ENCODE data around the gene PRR33.

The PRR33 gene

DNA sequence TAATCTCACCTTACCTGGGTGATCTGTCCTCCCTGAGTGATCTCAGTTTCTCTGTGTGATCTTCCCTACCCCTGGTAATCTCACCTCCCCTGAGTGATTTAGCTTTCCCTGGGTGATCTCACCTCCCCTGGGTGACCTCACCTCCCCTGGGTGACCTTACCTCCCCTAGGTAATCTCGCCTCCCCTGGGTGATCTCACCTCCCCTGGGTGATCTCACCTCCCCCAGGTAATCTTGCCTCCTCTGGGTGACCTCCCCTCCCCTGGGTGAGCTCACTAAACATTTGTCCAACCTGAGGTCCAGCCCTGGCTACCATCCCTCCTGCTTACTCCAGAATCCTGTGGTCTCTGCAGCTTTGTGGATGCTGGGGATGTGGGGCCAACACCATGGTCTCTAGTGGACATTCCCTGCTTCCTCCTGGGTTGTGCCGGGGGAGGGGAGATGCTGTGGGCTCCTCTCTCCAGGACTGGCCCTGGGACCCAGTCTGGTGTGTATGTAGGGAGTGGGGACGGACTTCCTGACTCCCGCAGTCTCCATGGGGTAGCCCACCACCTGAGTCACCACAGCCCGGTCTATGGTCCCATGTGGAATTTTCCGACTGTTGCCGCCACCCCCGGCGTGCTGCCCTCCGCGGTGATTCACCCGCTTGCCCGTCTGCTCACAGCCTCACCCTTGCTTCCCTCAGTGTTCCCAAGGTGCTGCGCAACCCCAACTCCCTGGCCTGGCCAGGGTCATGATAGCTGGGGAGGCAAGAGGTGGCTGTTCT lies 28.9 kb downstream of the PRR33 start:
- no peak for DNase-seq (ENCODE audit: low spot score)

DNA sequence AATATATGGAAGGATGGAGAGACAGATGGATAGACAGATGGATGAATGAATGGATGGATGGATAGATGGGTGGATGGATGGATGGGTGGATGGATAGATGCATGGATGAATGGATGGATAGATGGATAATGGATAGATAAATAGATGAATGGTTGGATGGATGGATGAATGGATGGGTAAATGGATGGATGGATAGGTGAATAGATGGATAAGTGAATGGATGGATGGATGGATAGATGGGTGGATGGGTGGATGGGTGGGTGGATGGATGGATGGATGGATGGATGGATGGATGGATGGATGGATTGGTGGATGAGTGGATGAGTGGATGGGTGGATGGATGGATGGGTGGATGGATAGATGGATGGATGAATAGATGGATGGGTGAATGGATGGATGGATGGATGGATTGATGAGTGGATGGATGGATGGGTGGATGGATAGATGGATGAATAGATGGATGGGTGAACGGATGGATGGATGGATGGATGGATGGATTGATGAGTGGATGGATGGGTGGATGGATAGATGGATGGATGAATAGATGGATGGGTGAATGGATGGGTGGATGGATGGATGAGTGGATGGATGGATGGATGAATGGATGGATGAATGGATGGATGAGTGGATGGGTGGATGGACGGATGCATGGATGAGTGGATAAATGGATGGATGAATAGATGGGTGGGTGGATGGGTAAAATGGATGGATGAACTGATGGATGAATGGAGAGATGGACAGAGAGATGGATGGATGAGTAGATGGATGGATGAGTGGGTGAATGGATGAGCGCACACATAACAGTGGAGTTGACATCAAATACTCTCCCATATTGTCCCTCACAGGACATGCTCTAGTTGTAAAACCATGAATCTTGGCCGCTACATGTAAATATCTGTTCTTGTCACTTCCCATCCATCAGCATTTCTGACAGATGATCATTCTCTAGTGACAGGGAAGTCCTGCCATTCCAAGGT lies 30.0 kb downstream of the PRR33 start:
- DNase-seq (ENCODE audit: low spot score), result no peak

DNA sequence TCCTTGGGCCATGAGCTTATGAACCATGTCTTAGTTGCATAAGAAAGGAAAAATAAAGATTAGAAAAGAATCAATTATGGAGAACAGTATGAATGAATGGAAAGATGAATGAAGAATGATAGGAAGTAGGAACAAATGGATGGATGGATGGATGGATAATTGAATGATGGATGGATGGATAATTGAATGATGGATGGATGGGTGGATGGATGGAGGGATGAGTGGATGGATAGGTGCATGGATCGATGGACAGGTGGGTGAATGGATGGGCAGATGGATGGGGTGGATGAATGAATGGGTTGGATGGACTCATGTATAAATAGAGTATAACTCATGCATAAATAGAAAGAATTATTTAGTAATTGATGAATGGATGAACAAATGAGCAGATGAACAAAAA lies 31.6 kb downstream of the PRR33 start:
- no peak for DNase-seq (ENCODE audit: low spot score)

DNA sequence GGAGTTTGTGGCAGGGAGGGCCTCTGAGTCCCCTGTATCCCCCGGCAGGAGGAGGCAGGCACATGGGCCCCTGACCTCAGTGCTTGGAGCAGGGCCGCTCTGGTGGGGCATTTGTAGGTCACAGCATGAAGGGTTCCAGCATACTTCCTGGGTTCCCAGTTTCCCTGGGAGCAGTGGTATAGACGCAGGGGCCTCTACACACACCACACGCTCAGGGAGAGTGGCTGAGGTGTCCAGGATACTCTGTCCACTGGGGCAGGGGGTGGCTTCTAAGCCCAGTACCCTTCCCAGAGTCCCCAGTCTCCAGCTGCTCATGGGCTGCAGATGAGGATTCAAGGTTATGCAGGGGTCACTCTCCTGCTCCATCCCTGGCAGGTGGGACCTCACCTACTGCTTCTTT lies 32.7 kb downstream of the PRR33 start:
- no peak for DNase-seq (ENCODE audit: low spot score)

DNA sequence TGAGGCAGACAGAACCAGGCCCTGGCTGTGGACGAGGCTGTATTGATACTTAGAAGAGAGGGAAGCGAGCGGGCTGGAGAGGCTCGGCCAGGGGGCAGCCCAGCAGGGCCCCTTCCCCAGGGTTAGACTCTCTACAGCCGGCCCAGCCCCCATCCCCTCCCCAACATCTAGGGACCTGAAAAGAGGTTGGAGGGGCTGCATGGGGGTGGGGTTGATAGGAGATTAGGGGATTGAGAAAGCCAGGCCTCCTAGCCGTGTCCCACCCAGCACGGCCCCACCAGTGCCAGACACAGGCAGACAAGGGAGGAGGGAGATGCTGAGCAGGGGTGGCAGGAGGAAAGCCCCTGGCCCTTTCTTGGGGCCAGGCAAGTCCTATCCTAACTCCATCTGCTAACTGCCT lies 33.1 kb downstream of the PRR33 start:
- DNase-seq (ENCODE audit: low spot score), result no peak

DNA sequence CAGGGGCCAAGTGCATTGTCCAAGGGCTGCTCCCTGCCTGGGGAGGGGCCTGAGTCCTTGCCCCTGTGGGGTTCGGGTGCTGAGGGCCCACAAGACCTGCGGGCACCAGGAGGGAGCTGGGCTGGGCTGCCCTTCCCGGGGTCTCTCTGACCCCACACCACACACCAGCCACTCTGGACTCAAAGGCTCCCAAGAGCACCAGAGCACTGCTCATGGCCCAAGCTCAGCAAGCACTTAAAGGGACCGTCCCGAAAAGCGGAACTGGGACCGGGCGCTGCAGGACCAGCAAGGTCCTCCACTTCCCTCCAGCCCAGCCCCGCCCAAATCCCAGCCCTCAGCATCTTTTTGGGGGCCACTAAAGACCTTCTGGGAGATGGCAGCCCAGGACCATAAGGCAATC lies 33.5 kb downstream of the PRR33 start:
- DNase-seq (ENCODE audit: low spot score), result no peak

DNA sequence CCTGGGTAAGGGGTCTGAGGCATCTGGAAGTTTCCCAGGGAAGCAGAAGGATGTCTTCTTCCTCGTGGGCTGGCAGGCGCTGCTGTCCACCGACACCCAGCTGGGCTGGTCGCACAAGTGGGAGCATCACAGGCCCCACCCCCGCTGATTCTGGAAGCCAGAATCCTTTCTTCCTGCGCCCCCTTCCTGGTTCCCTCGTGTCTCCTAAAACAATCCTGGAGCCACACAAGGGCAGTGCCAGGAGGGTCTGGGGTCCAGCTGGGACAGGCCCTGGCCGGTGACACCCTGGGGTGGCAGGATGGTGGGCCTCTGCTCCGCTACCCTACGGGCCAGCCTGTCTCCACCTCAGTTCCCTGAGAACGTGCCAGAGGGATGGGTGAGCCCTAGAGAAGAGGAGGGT lies 34.6 kb downstream of the PRR33 start:
- DNase-seq (ENCODE audit: low spot score), result no peak

DNA sequence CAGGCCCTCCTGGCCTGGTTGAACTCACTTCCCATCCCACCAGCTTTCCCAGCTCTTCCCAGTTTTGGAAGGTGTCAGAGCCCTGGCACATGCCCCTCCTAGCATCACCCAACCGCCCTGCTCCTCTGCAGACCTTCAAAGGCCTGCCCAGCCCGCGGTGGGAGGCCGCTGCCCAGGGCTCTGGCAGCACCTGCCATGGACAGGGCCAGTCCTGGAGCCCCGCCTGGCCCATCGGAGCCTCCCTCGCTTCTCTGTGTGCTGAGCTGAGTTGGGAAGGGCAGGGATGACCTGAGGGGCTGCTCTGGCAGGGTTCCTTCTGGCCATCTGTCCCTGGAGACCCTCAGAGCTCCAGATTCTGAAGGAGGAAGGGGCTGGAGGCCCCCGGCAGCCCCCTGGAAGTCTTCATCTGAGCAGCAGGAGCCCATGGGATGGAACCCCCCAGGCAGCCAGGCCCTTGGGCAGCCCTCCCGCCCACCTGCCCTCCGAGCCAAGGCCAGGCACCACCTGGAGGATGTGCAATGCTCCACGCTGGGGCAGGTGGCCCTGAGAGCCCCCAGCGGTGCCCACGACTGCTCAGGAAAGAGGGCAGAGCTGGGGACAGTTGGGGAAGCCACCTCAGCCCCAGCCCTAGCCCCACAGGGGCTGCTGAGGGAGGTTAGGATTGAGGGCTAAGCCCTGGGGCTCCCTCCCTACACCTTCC lies 35.2 kb downstream of the PRR33 start:
- DNase-seq (ENCODE audit: low spot score), result no peak

DNA sequence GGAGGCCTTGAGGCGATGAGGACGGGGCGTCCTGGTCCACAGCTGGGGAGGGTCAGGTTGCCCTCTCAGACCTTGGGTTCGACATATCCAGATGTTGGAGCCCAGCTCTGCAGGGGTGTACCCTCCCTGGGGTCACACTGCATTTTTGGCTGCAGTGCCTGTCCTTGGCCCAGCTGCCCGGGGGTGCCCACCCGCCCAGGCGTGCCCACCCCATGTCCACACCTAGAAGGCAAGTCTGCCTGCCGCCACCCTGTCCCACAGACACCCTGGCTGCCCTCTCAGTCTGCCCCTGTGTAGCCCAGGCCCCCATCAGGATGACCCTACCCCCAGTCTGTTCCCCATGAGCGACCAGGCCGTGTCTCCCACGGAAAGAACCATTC lies 35.8 kb downstream of the PRR33 start:
- no peak for DNase-seq (ENCODE audit: low spot score)

DNA sequence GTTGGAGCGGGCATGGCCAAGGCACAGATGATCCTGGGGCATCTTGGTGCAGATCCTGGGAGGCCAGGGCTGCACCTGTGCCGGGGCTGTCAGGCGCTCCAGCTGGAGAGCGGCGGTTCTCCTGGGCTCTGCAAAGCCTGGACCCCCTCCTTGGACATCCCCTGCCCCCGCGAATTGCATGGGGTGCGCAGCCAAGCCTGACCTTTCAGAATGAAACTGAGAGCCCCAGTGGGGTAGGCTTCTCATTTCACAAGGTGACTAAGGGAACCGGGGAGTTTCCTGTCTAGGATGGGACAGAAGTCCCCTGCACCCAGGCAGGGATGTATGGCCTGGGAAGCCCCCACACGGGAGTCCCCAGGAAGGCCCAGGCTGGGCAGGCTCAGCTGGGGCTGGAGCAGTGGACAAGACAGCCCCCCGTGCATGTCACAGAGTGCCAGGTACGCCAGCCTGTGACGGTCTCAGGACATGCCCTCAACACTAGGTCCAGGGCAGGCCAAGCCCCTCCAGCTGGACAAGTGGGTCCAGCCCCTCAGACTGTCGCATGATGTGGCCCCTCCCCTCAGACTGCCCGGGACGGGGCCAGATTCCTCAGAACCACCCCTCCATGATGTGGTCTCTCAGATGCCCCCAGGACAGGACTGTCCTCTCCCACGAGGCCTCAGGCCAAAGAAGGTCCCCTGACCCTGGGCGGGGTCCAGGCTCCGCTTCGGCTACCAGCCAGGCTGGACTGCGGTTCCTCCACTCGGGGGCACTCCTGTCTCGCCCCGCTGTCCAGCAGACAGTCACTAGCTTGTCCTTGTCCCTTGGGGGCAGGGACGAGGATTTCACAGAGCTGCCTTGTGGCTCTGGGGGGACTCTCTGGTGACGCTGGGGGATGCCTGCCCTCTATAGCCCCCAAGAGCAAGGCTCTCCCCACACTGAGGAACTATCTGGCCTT lies 36.5 kb downstream of the PRR33 start:
- no peak for DNase-seq (ENCODE audit: low spot score)

DNA sequence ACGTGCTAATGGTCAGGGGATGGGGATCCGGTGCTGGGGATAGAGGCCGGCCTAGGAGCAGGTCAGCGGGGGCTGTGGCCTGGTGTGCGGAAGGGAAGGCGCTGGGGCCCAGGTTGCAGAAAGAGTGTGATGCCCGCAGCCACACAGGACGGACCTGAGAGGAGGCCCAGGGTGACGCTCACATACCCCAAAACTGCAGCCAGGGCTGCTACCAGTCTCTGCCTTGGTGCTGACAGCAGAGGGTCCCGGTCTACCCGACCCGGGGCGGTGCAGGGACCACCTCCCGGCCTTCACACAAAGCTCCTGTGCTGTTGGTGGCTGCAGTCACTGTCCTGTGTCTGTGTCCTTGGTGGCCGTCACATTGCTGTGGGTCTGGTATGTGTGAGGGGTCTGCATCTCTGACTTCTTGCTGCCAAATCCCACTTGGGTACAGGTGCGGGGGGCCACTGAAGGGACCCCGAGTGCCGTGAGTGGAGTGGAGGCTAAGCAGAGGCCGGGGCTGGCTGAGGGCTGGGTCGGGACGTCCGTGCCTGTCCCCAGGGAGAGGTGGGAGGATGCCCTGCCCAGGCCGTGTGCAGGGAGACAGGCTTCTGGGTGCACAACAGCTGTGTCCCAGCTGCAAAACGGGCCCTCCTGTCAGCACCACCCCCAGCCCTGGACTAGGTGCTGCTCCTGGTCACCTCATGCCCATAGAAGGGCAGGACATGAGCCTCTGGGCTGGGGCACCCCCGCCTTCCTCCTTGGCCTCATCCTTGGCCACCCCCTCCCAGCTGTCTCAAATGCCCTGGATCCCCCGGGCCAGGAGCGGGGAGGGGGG lies 37.4 kb downstream of the PRR33 start:
- DNase-seq (ENCODE audit: low spot score), result no peak

DNA sequence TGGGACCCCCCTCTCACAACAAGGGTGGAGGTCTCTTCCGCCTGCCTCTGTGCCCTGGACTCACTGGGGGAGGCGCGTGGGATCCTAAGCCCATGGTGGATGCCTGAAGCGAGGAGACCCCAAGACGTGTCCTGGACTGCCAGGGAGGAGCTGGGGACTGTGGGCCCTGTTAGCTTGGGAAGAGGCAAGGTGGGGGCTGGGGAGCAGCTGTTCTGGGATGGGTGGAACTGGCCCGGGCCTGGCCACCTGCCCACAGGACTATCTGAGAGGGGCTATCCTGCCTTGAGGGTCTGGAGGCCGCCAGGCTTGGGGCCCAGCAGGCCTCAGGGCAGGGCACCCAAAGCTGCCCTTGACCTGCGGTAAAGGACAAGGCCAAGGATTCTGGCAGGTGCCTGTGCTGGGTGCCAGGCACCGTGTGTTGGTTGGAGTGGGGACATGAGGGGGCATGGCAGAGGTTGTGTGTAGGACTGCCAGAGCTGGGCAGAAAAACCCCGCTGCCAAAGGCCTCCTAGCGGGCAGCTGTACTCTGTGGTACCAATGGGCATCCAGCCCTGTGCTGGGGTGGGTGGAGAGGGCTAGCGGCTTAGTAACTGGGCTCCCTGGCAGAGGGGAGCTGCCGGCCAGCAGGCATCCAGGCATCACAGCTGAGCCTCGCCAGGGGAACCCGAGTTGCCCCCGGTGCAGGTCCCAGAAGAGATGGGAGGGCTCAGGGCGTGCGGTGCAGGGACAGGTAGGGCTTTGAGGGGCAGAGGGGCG lies 38.1 kb downstream of the PRR33 start:
- DNase-seq (ENCODE audit: low spot score), result no peak

DNA sequence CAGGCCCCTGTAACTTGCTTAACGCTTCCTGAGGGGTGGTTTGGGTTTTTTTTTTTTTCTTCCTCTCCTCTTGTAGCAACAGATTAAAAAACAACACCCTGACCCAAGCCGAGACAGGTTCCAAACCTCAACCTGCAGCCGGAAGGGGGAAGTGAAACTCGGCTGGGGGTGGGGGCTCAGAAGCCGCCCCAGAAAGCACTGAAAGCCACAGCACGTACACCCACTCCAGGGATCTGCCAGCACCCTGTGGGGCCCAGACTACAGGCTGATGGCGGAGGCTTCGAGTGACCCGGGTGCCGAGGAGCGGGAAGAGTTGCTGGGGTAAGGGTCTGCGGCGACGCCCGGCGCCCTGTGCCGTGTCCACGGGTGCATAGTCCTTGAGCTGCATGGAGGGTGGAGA lies 38.8 kb downstream of the PRR33 start, which contains the start of gene LSP1:
LSP1 (plus strand) TSS at position 208 of the 400 bp plus-strand sequence; CDS start at position 269, 61 bp downstream.
- no peak for DNase-seq (ENCODE audit: low spot score)

DNA sequence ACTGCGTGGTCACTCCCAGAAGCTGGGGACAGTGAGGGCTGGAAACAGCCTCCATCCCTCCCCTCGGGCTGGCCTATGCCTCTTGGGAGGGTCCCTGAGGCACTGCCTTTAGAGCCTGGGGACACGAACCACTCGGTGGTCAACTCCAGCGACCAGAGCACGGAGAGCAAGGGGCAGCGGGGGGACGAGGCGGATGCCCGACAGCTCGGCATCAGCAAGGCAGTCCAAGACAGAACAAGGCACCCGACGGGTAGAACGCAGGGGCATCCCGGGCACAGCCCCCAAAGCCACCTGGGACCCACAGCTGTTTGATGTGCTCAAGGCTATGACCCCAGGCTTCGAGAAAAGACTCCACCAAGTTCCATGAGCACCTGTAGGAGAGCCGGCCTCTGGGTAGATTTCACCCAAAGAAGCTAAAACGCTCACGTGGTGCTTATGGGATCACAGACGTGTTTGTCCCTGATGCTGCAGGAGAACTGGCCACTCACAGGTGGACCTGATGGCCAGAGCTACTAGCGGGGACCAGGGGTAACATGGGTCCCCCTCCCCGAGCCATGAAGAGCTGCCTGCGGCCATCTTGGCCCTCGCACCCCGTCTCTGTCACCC lies 39.3 kb downstream of the PRR33 start:
- DNase-seq (ENCODE audit: low spot score), result no peak

DNA sequence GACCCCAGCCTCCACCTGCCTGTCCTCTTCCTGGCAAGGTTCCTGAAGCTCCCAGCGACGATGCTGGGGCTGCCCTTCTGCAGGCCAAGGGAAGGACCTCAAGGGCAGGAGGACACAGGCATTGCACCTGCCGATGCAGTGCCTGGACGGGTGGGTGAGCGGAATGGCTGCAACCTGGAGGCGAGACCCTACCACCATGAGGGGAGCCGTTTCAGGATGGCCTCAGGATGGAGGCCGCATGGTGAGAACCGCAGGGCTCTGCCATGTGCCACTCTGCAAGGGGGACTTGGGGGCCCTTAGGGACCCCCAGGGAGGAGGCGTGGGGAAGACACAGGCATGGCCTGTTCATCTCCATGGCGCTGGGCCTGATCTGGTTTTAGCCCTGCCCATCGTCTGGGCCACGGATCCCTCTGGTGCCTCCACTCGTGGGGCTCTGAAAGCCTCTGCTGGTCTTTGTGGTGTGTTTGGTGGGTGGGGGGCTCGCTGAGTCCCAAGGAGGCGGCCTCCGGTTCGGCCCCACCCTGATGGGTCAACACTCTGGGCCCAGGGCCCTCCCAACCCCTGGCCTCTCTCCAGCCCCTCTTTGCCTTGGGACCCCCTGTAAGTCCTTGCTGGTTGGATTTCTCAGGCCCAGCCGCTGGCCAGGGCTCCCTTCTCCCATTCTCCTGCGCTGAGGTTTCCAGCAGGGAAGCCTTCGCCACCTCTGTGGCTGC lies 40.1 kb downstream of the PRR33 start:
- no peak for DNase-seq (ENCODE audit: low spot score)

DNA sequence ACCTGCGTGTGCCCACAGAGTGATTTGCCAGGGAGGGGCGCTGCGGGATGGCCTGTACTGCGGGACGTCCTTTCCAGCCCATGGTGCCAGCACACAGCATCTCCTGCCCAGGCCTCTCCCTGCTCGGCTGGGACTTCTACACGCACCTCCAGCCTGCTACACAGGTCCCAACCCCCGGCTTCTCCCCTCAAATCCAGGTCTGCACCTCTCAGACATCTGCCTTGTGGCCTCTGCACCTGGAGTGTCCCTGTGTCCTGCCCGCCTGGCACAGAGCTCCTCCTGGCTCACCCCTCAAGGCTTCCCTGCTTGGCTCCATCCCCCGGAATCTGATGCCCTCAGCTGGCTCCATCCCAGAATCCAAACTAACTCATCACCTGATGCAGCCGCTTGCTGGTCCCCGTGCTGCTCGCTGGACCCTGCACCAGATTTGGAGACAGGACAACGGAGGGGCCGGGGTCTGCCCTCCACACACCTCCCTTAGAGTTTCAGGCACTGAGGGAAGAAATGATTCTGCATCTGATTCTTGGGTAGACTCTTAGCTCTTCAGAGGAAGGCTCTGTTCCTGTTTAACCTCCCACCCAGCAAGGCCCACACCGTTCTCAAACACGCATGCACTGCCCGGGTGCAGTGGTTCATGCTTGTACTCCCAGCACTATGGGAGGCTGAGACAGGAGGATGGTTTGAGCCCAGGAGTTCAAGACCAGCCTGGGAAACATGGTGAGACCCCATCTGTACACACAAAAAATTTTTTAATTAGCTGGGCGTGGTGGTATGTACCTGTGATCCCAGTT lies 42.9 kb downstream of the PRR33 start:
- DNase-seq (ENCODE audit: low spot score), result no peak

DNA sequence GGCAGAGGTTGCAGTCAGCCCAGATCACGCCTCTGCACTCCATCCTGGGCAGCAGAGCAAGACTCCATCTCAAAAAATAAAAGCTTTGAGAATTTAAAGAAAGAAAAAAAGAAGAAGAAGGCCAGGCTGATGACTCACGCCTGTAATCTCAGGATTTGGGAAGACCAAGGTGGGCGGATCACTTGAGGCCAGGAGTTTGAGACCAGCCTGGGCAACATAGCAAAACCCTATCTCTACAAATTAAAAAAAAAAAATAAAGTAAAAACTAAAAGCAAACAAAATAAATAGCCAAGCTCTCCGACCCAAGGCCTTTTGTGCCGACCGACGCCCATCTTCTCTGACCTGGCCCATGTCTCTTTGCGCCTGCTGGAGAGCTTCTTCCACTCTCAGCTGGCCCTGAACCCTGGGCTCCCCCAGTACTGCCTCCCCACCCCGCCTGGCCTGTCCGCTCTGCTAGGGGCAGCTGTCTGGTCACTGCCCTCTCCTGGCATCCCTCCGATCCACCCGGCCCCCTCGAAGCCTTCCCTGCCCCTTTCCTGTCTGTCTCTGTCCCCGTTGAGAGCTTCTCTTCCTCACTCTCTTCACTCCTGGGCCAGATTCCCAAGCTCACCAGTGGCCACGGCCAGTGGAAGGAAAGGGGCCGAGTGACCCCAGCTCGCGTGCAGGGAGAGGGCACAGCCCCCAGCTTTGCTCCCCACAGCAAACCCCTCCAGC lies 43.6 kb downstream of the PRR33 start:
- no peak for DNase-seq (ENCODE audit: low spot score)
